Lower leg skin (tissue), 4 donors: ENCODE measurements around the gene CDR2L. TPM values are rescaled to one million over a fixed set of nuclear protein-coding genes. Genes with fewer than 3 reads are reported as not detected.
"Not testable (repeated sequence)": the region's sequence is repeated elsewhere in the genome, so short reads cannot be mapped to it uniquely, and the experiment has no call there.

ENCODE experiments used
- DNase-seq, 2 donors: peaks; one replicate each; pipeline ENCODE4 v3.0.0-alpha.2; 2019; ENCODE audit warnings: low spot score in 2 of 2
- H3K4me3 ChIP-seq: fragments of 200-600 bp; sonication (generic); 2 replicates; pipeline ENCODE4 v1.5.1; 2017; ENCODE audit warnings: mild to moderate bottlenecking, low read depth; ENCODE audit not compliant: poor library complexity, severe bottlenecking
- POLR2A ChIP-seq, 2 donors: fragments of 450-650 bp; IDR thresholded peaks; one replicate each; pipeline ENCODE4 v1.6.1; 2016 to 2017; ENCODE audit warnings: antibody characterized with exemption in 2 of 2, mild to moderate bottlenecking in 1 of 2, moderate library complexity in 1 of 2
- WGBS, 2 donors: methylation state at CpG; one replicate each; pipeline ENCODE4 v1.1.5; 2018; 5-methylcytosine and 5-hydroxymethylcytosine counted together
- intact Hi-C: fragments of 100-400 bp; cut with DNase I; formaldehyde crosslinking; loops from one replicate; pipeline ENCODE4 v1.15.0; 2023; ENCODE audit warnings: low total_unique reads
- total RNA-seq, 4 donors: library from RNA; depleted of rRNA; stranded (reverse); fragments of >200 nt; gene quantifications; one replicate each; pipeline ENCODE4 v1.1.0, GENCODE V29; 2016
- TF ChIP-seq, protein P1 (sequence below), 3 donors: fragments of 450-650 bp; IDR thresholded peaks; one replicate each; pipeline ENCODE4 v1.5.1; 2016; ENCODE audit warnings: antibody characterized with exemption in 3 of 3, mild to moderate bottlenecking in 3 of 3, moderate library complexity in 2 of 3

CDR2L gene
- total RNA-seq, 4 donors from 2014 or later, result 4.5 to 9.8 (median 5.3) TPM

DNA sequence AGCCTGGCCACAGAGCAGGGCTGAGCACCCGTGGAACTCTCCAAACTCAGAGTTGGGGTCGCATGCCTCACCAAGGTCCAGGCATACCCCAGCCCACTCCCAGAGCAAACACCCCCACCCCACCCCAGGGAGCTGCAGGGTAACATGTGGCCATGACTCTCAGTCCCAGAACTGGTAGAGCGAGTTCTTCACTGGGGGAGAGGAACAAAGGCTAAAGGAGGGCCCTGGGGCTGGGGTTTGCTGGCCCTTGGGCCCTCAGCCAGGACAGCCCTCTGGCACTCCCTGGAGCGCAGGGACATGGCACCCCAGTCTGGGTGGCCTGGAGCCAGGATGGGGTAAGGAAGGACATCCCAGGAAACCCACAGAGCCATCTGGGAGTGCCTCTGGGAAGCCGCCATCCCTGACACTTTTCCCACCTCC is 19.1 kb upstream of the CDR2L start:
- DNase-seq, result peak in 1 of 2 donors; percentile 83
- intact Hi-C loops, result loop anchor here (10.0 kb wide), 1 partner anchor 226 kb away; no protein-coding TSS in a partner anchor

DNA sequence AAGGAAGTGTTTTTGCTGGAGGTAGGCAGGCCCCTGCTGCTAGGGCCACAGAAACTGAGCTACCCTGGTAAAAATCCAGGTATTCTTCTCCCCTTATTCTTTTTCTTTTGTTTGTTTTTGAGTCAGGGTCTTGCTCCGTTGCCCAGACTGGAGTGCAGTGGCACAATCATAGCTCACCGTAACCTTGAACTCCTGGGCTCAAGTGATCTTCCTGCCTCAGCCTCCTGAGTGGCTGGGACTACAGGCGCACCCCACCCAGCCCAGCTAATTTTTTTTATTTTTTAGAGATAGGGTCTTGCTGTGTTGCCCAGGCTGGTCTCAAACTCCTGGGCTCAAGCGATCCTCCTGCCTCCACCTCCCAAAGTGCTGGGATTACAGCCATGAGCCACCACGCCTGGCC is 17.9 kb upstream of the CDR2L start:
- not testable (repeated sequence) for DNase-seq
- intact Hi-C loops, result loop anchor here (10.0 kb wide), 1 partner anchor 225 kb away; no protein-coding TSS in a partner anchor

More for the DNA sequence above, 19.1 kb upstream of the CDR2L start:
- 50 to 58% methylated on average over 5 of the region's 5 CpGs for WGBS, 2 donors
- TF ChIP-seq POLR2A (IDR thresholded peaks at IDR 0.05), result no peak
- TF ChIP-seq, protein P1, sequence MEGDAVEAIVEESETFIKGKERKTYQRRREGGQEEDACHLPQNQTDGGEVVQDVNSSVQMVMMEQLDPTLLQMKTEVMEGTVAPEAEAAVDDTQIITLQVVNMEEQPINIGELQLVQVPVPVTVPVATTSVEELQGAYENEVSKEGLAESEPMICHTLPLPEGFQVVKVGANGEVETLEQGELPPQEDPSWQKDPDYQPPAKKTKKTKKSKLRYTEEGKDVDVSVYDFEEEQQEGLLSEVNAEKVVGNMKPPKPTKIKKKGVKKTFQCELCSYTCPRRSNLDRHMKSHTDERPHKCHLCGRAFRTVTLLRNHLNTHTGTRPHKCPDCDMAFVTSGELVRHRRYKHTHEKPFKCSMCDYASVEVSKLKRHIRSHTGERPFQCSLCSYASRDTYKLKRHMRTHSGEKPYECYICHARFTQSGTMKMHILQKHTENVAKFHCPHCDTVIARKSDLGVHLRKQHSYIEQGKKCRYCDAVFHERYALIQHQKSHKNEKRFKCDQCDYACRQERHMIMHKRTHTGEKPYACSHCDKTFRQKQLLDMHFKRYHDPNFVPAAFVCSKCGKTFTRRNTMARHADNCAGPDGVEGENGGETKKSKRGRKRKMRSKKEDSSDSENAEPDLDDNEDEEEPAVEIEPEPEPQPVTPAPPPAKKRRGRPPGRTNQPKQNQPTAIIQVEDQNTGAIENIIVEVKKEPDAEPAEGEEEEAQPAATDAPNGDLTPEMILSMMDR (IDR thresholded peaks at IDR 0.05), result no peak
- H3K4me3 ChIP-seq, result no peak overlapping the region

DNA sequence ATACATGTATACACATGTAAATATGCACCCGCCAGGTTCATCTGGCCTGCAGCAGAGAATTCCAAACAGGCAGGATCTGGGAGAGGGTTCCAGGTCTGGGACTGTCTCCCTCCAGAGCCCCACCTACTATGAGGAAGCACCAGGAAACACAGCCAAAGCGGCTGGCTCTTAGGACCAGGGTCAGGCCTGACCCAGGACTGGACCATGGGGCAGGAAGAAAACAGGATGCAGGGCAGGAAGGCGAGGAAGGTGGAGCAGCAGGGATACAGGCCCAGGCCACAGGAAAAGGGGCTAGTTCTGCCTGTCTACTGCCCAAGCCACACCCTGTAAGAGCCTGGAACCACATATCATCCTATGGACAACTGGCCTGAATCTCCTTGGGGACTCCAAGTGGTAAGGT is 17.0 kb upstream of the CDR2L start:
- TF ChIP-seq, protein P1 (IDR thresholded peaks at IDR 0.05), result no peak
- no peak for TF ChIP-seq POLR2A (IDR thresholded peaks at IDR 0.05)
- no peak for DNase-seq
- intact Hi-C loops, result no loop called here
- H3K4me3 ChIP-seq, result no peak overlapping the region
- WGBS, 2 donors, result 54 to 64% methylated on average over 3 of the region's 3 CpGs

More for the DNA sequence above, 17.9 kb upstream of the CDR2L start:
- not testable (repeated sequence) for H3K4me3 ChIP-seq
- WGBS, 2 donors, result 93 to 96% methylated on average over 5 of the region's 5 CpGs

DNA sequence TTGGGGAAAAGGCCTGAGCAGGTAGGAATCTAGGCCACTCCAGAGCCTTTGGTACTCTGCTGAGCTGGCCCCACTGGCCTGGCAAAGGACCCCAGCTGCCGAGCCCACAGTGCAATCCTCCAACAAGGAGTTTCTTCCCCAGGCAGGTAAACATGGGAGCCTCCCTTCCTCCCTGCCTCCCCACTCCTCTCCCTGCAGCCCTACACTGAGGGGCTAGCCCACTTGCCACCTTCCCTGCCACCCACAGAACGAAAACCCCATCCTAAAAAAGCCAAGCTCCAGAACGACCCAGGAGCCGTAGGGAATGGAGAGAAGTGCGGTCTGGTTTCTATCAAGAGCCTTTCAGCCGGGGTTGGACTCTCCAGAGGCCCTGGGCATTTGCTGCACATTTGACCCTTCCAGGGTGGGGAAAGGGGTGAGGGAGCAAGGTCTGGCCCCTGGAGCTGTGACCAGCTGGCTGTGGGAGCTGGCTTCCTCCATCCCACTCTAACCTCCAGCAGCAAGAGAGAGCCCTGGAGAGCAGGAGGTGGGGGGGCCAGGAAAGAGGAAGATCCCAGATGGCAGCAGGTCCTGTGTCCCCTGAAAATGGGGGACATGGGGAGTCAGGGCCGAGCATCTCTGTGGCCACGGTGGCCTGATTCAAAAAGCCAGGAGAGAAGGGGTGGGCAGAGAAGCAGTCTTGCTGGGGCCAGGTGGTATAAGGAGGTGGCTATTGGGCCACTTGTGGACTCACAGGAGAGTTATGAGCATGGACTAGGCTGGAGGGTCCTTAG is 16.2 kb upstream of the CDR2L start:
- intact Hi-C loops, result no loop called here
- WGBS, 2 donors, result 76 to 80% methylated on average over 8 of the region's 8 CpGs

DNA sequence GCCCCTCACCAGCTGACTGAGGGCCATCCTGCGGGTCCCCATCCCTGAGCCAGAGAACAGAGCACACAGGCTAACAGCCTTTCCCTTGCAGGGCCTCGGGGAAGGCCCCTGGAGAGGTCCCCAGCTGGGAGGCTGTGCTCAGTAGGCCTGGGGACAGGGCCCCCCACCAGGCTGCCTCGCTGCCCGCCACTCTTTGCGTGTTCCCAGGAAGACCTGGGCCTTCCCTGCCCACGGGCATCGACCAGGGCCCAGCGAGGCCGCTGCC is 15.7 kb upstream of the CDR2L start:
- 29 to 61% methylated on average over 6 to 9 of the region's 9 CpGs for WGBS, 2 donors
- intact Hi-C loops, result no loop called here
- TF ChIP-seq, protein P1 (IDR thresholded peaks at IDR 0.05), result no peak
- no peak for TF ChIP-seq POLR2A (IDR thresholded peaks at IDR 0.05)

More for the DNA sequence above, 16.2 kb upstream of the CDR2L start:
- no peak for DNase-seq
- H3K4me3 ChIP-seq, result no peak overlapping the region
- TF ChIP-seq POLR2A (IDR thresholded peaks at IDR 0.05), result no peak
- TF ChIP-seq, protein P1 (IDR thresholded peaks at IDR 0.05), result no peak

DNA sequence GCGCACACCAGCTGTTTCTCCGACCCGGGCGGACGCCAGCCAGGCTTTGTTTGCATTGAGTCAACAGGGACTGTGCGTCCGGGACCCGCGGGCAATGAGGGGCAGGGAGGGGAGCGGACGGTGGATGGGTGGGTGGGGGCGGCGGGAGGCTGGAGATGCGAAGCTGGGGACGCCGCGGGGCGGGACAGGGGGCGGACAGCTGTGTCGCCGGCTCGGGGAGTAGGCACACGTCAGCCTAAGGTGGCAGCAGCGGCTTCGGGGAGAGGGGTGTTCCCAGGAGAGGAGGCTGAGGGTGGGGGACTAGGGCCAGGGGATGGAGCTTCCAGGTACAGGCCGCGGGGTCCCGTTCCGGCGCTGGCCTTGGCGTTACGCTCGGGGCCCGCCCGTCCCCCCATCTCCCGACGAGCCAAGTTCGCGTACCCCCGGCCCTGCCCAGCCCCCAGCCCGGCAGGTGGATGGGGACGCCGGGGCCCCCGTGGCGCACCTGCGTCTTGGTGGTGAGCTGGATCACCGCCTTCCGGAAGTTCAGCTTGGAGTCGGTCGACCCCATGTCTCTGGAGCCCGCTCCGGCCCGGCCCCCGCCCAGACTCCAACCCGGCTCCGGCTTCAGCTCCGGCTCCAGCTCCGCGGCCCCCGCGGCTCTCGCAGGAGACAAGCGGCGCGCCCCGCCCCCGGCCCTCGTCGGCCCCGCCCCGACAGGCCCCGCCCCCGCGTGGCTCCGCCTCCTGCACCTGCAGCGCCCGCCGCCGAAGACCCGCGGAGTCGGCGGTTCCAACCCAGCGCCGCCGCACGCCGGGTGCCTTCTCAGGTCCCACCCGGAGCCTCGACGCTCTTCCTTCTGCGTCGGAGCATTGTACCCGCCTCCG is 15.1 kb upstream of the CDR2L start, which contains the start of gene HID1:
Gene HID1, minus strand, starts transcription at position 653 of the 866 bp plus-strand sequence. Its CDS starts 103 bp downstream, at position 550.
- 3 to 11% methylated on average over 31 to 45 of the region's 95 CpGs for WGBS, 2 donors
- H3K4me3 ChIP-seq, result peak within 1 kb of the TSS; percentile 18
- intact Hi-C loops, result no loop called here
- TF ChIP-seq, protein P1 (IDR thresholded peaks at IDR 0.05), result no peak
- TF ChIP-seq POLR2A (IDR thresholded peaks at IDR 0.05), result no peak
- DNase-seq, result peak in 1 of 2 donors; percentile 85

More for the DNA sequence above, 15.7 kb upstream of the CDR2L start:
- DNase-seq, result no peak
- no peak overlapping the region for H3K4me3 ChIP-seq
